ENCODE measurements around the gene SHANK1.

SHANK1 gene

DNA sequence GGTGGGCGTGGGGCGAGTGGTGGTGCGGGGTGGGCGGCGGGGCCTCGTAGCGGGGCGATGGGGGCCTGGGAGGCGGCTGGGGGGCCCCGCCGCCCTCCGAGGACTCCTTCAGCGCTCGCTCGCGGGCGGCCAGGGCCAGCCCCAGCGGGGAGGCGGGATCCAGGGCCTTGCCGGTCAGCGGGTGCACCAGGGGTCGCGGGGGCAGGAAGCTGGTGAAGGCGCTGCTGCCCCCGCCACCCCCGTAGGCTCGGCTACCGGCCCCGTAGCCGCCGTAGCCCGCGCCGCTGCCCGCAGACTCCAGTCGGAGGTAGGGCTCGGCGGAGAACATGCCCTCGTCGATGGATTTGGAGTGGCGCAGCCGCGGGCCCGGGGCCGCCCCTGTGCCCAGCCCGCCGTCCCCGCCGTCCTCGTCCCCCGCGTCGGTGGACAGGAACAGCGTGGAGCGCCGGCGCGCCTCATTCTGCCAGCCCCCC, 51.8 kb downstream of the SHANK1 start:
- DNase-seq = no peak
- intact Hi-C loops (cut with DNase I) = loop anchor here (5.0 kb wide), 1 partner anchor 115 kb away; no protein-coding TSS in a partner anchor

- DNase-seq = no peak
- intact Hi-C loops (cut with DNase I) = loop anchor here (5.0 kb wide), 1 partner anchor 115 kb away; no protein-coding TSS in a partner anchor
Measured at GRCh38 chr19:50667177-50667758, 52.3 kb downstream of the SHANK1 start.

- intact Hi-C loops (cut with DNase I) = loop anchor here (5.0 kb wide), 1 partner anchor 116 kb away; no protein-coding TSS in a partner anchor
- no peak for DNase-seq
Measured at GRCh38 chr19:50666346-50667176, 53.0 kb downstream of the SHANK1 start.

DNA sequence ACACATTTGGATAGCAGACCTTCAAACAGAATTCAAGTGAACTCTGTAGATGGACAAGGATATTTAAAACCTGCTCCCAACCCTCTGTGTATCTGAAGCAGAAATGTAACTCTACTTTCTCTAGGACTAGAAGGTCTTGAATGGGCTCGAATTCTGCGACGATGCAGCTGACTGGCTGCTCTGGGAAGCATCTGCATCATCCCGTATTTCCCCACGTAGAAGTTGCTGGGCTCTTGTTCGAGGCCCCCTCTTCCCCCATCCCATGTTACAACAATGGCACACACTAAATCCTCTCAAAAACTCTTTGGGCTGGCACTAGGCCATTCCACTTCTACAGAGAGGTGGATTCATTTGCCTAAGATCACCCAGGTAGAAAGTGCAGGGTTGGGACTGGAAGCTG, 55.4 kb downstream of the SHANK1 start:
- no peak for DNase-seq
- intact Hi-C loops (cut with DNase I) = no loop called here

DNA sequence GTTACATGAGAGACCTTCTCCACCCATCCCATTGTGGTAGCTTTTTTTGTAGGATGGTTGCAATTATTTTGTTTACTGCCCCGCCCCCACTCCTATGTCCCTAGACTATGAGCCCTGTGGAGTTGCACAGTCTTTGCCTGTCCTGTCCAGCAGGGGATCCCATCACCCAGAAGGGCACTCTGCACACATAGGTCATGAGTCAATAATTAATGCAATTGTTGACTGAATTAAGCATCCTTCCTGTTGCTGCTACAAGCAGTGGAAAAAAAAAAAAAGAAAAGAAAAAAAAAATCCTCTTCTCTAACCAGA, 56.2 kb downstream of the SHANK1 start:
- DNase-seq = no peak
- intact Hi-C loops (cut with DNase I) = no loop called here

- intact Hi-C loops (cut with DNase I) = no loop called here
Measured at GRCh38 chr19:50662651-50663481, 56.7 kb downstream of the SHANK1 start.

DNA sequence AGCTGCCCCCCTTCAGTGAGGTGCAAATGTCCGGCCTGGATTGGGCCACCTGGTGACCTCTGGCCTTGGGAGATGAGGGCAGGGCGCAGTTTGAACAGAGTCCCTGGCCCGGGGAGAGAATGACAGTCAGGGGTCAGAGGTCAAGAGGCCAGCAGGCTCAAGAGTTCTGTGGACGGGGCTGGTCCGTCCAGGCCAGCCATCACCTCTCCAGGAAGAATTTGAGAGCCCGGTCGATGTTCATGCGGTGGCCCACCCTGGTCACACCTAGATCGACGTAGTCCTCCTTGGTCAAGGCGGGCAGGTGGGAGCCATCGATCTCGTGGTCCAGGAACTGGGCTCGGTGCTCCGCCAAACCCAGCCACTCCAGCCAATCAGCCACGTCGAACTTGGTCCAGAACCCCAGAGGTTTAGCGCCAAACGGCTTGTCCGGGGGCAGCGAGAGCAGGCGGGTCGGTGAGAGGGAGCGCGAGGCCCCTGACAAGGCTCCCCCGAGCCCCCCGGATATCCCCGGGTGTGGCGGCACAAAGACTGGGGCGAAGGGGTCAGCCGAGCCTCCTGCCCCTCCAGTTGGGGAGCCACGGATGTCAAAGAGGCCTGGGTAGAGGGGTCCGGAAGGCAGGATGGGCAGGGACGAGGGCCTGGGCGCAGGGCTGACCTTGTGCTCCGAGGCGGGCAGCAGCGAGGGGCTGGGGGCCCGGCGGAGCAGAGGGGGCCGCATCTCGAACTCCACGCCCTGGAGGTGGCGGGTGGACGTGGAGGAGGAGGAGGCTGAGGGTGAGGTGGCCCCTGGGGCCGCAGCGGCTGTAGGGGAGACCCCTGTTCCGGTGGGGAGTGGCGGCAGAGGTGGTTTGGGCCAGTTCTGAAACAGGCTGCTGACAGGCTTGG, 57.6 kb downstream of the SHANK1 start:
- no peak for DNase-seq
- intact Hi-C loops (cut with DNase I) = no loop called here

More at GRCh38 chr19:50662651-50663481, 56.7 kb downstream of the SHANK1 start:
- DNase-seq = no peak

DNA sequence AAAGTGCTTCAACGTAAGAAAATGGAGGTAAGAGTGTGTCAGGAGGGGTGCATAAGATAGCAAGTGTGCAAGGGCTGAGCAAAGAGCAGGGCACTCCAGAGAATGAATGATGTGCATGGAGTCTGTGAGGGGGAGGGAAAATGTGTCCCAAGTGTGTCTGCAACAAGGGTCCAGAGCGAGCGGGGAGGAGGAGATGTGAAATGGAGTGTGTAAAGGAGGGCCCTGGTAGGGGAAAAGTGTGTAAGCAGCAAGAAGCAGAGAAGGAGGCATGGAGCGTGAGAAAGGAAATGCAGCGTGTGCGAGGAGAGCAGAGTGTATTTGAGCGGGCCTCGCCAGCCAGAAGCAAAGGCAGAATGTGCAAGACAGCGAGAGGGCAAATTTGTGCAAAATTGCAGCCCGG, 58.6 kb downstream of the SHANK1 start:
- intact Hi-C loops (cut with DNase I) = no loop called here
- DNase-seq = no peak

- intact Hi-C loops (cut with DNase I) = no loop called here
- no peak for DNase-seq
Measured at GRCh38 chr19:50660088-50660366, 59.6 kb downstream of the SHANK1 start.

GRCh38 chr19:50659318-50660087, 60.1 kb downstream of the SHANK1 start:
- intact Hi-C loops (cut with DNase I) = no loop called here
- peak in 1 of 42 donors; percentile 20 for DNase-seq

GRCh38 chr19:50658441-50659317, 60.9 kb downstream of the SHANK1 start:
- DNase-seq = peak; percentile 75 to 95 (median 88)
- intact Hi-C loops (cut with DNase I) = no loop called here

DNA sequence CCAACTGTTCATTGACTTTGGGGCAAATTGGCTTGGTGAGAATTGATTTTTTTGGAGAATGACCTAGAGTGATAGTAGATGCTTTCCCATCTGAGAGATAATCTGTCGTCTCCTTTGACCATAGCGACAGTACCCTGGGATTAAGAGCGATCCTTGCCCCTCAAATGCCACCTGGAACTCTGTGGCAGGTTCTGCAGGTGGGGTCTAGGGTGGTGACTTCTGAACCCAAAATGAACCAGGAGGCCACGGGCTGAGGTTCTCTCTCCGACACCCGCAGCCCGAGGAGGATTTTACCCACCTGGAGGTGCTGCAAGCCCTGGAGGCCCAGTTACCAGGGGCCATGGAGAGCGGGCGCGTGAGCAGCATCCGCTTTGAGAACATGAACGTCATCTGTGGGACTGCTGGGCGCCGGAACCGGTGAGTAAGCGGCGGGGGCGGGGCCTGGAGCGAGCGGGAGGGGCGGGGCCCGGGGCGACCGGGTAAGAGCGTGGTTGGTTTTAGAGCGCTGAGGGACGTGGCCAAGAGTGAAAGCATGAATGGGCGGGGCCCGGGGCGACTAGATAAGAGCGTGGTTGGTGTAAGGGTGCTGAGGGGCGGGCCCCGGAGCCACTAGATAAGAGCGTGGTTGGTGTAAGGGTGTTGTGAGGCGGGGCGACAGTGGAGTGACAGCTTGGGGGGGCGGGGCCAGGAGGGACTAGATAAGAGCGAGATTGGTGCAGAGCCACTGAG, 61.7 kb downstream of the SHANK1 start:
- intact Hi-C loops (cut with DNase I) = no loop called here
- peak; percentile 91 to 100 (median 98) for DNase-seq

- no peak for DNase-seq
- intact Hi-C loops (cut with DNase I) = no loop called here
Measured at GRCh38 chr19:50657222-50657669, 62.4 kb downstream of the SHANK1 start.

DNA sequence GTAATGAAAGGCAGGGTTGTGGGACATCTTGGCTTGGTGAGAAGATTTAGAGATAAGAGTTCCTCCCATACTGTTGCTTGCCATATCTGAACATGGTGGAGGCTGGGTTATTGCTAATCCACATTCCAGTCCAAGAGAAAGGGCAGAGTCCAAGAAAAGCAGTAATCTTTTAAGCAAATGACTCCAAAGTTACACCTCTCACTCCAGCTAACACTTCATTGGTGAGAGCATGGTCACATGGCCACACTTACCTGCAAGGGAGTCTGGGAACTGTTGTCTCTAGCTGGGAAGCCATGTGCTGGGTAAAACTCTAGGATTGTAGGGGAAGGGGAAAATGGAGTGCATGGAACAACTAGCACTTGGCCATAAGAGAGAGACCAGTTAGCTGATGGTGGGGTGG, 64.7 kb downstream of the SHANK1 start:
- intact Hi-C loops (cut with DNase I) = no loop called here
- no peak for DNase-seq

- intact Hi-C loops (cut with DNase I) = no loop called here
Measured at GRCh38 chr19:50652722-50653121, 66.9 kb downstream of the SHANK1 start.

DNA sequence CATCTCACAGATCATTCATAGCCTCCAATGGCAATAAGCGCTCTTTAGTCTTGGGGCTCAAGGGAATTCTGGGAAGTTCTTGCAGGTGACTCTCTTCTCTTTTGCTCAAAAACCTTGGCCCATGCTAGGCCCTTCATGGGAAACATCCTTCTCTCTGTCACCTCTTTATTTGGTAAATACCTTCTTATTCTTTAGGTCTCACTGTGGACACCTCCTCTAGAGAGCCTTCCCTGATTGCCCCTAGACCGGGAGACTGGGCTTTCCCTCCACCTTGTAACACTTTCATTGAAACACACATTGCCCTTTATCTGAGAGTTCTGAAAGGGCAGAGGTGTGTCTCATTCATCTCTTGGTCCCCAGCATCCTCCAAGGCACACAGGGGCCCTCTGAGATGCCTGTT, 68.4 kb downstream of the SHANK1 start:
- intact Hi-C loops (cut with DNase I) = no loop called here
- no peak for DNase-seq

More at GRCh38 chr19:50652722-50653121, 66.9 kb downstream of the SHANK1 start:
- no peak for DNase-seq

All from head of caudate nucleus (tissue), 42 donors.